PC-3 (cell line): ENCODE data around the gene SIM2.

Source experiments
- EZH2 ChIP-seq: fragments of 300-600 bp; sonication (generic); IDR thresholded peaks from one replicate; pipeline ENCODE4 v1.6.1; 2017; ENCODE audit warnings: antibody characterized with exemption, mild to moderate bottlenecking, low read length; ENCODE audit not compliant: unreplicated experiment
- EZH2phosphoT487 ChIP-seq: fragments of 300-600 bp; sonication (generic); IDR thresholded peaks from 2 replicates; pipeline ENCODE4 v1.6.1; 2018; ENCODE audit warnings: mild to moderate bottlenecking, antibody characterized with exemption, low read length, borderline replicate concordance

- TF ChIP-seq EZH2 (no peak), EZH2phosphoT487 (no peak)
Measured at GRCh38 chr21:36656138-36656537, 42.8 kb upstream of the SIM2 start.
